ENCODE results near the gene IL23R.

Gene IL23R

DNA sequence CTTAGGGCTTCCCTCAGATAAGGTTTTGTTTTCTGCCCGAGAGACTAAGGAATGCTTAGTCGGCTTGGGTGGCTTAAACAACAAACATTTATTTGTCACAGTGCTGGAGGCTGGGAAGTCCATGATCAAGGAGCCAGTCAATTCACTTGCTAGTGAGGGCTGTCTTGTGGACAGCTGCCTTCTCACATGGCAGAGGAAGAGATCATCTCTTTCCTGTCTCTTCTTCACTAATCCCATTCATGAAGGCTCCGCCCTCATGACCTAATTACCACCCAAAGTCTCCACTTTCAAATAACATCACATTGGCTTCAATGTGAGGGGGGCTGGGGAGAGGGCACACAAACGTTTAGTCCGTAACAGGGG is 90.9 kb downstream of the IL23R start:
- Histone ChIP-seq H3K36me3 (ENCODE audit: control insufficient read depth, insufficient read depth, low read length) (no peaks in the 10 kb centered on the region), H3K9me3 (ENCODE audit: control insufficient read depth, low read length) (no peaks in the 10 kb centered on the region), H3K27me3 (replicated peaks; ENCODE audit: control insufficient read depth, insufficient read depth, low read length, poor library complexity, severe bottlenecking) (no peaks in the 10 kb centered on the region), H3K4me1 (ENCODE audit: control insufficient read depth, insufficient read depth, low read length, poor library complexity, severe bottlenecking) (peaks cover 4% of the 10 kb centered on the region), H3K27ac (ENCODE audit: insufficient read depth, low read length, poor library complexity, severe bottlenecking) (no peak overlapping the region), H3K4me3 (ENCODE audit: insufficient read depth, low read depth, low read length, poor library complexity, severe bottlenecking) (no peak overlapping the region)
- no peak for DNase-seq

DNA sequence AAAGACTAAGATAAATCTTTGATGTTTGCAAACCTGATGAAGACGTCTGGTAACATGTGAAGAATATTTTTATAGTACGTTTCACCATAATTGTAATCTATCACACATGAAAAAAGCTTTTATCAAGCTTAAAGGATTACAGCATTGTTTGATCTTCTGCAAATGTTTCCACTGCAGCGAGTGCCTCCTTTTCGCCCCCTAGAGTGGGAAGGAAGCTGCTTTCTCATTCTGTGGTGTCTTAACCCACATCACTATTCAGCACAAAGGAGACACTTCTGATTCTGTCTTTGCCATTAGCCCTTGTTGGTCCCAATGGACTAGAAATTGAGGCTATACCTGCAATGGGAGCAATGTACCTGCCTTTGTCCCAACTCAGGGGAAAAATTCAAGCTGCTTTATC is 95.4 kb downstream of the IL23R start:
- no peaks in the 10 kb centered on the region for H3K27me3 ChIP-seq (replicated peaks; ENCODE audit: control insufficient read depth, insufficient read depth, low read length, poor library complexity, severe bottlenecking)
- peaks cover 4% of the 10 kb centered on the region for H3K4me1 ChIP-seq (ENCODE audit: control insufficient read depth, insufficient read depth, low read length, poor library complexity, severe bottlenecking)
- no peaks in the 10 kb centered on the region for H3K36me3 ChIP-seq (ENCODE audit: control insufficient read depth, insufficient read depth, low read length)
- DNase-seq, result peak in 1 of 3 donors; percentile 0
- no peaks in the 10 kb centered on the region for H3K9me3 ChIP-seq (ENCODE audit: control insufficient read depth, low read length)
- H3K4me3 ChIP-seq (ENCODE audit: insufficient read depth, low read depth, low read length, poor library complexity, severe bottlenecking), result no peak overlapping the region
- H3K27ac ChIP-seq (ENCODE audit: insufficient read depth, low read length, poor library complexity, severe bottlenecking), result no peak overlapping the region

DNA sequence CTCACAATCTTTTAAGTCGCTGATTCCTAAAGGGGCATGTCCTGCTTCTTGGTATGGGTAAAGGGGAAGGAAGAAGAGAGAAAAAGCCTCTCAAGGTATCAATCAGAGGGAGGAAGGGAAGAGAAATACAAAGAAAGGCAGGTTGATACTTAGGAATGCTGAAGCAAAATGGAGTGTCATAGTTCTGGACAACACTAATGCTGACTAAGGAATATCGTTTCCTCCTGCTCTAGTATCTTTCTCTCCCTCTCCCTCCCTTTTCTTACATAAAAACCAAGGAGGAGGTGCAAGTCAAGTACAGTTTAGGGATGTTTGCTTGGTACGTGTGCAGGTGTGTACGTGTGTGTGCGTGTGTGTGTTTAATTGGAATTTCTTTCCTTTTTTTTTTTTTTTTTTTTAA is 96.5 kb downstream of the IL23R start:
- Histone ChIP-seq H3K9me3 (ENCODE audit: control insufficient read depth, low read length) (no peaks in the 10 kb centered on the region), H3K36me3 (ENCODE audit: control insufficient read depth, insufficient read depth, low read length) (no peaks in the 10 kb centered on the region), H3K4me1 (ENCODE audit: control insufficient read depth, insufficient read depth, low read length, poor library complexity, severe bottlenecking) (peaks cover 4% of the 10 kb centered on the region), H3K4me3 (ENCODE audit: insufficient read depth, low read depth, low read length, poor library complexity, severe bottlenecking) (no peak overlapping the region), H3K27me3 (replicated peaks; ENCODE audit: control insufficient read depth, insufficient read depth, low read length, poor library complexity, severe bottlenecking) (no peaks in the 10 kb centered on the region), H3K27ac (ENCODE audit: insufficient read depth, low read length, poor library complexity, severe bottlenecking) (no peak overlapping the region)
- DNase-seq, result no peak

DNA sequence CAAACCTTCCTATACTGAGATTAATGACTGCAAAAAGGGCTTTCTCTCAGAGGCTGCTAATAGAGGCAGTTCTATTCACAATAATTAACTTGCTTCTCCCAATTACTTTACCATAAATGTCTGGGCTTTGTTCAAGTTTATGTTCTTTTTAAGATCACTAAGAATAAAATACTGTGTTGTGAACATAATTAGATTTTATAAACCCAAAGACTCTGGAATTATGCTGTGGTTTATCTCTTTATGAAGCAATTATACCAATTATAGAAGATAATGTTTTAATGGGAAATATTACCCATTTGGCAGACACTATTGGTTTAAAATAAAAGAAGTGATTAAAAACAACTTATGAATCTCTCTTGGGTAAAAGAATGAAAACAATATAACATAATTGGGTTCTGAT is 97.9 kb downstream of the IL23R start:
- Histone ChIP-seq H3K4me1 (ENCODE audit: control insufficient read depth, insufficient read depth, low read length, poor library complexity, severe bottlenecking) (peaks cover 4% of the 10 kb centered on the region), H3K36me3 (ENCODE audit: control insufficient read depth, insufficient read depth, low read length) (no peaks in the 10 kb centered on the region), H3K9me3 (ENCODE audit: control insufficient read depth, low read length) (no peaks in the 10 kb centered on the region), H3K27ac (ENCODE audit: insufficient read depth, low read length, poor library complexity, severe bottlenecking) (no peak overlapping the region), H3K4me3 (ENCODE audit: insufficient read depth, low read depth, low read length, poor library complexity, severe bottlenecking) (no peak overlapping the region), H3K27me3 (replicated peaks; ENCODE audit: control insufficient read depth, insufficient read depth, low read length, poor library complexity, severe bottlenecking) (no peaks in the 10 kb centered on the region)
- no peak for DNase-seq

DNA sequence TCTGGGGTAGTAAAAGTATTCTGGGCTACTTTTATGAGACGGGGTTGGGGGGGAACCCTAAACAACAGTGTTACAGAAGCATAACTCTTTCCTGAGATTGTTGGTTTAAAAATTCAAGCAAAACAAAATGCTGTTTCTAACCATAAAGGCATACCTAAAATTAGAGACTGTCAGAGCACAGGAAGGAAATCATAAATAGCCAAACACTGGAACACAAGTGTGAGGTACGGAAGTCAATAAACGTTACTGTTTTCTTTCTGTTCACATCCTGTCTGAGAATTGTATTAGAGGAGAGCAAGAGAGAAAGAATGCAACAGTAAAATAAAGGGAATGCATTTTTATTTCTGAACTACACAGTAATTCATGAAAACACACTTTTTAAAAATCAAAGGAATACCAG is 98.6 kb downstream of the IL23R start:
- Histone ChIP-seq H3K36me3 (ENCODE audit: control insufficient read depth, insufficient read depth, low read length) (no peaks in the 10 kb centered on the region), H3K9me3 (ENCODE audit: control insufficient read depth, low read length) (no peaks in the 10 kb centered on the region), H3K4me3 (ENCODE audit: insufficient read depth, low read depth, low read length, poor library complexity, severe bottlenecking) (peak overlapping the region; percentile 6), H3K4me1 (ENCODE audit: control insufficient read depth, insufficient read depth, low read length, poor library complexity, severe bottlenecking) (peaks cover 4% of the 10 kb centered on the region), H3K27me3 (replicated peaks; ENCODE audit: control insufficient read depth, insufficient read depth, low read length, poor library complexity, severe bottlenecking) (no peaks in the 10 kb centered on the region), H3K27ac (ENCODE audit: insufficient read depth, low read length, poor library complexity, severe bottlenecking) (no peak overlapping the region)
- no peak for DNase-seq

DNA sequence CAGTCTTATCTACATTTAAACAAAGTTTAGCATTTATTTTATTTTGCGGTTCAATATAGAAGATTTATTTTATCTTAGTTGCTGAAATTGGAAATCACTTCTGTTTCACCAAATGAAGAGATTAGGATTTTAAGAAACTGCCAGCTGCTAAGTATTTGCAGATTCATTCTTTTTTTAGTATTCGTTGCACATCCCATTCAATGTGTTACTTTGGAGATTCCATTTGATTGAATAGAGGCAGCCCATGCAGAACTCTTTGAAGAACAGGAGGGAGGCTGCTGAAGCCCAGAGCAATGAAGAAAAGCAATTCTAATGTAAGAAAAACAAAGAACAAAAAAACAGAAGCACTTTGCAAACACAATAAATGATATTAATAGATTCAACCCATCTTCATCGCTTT is 102.8 kb downstream of the IL23R start:
- DNase-seq, result no peak
- Histone ChIP-seq H3K27me3 (replicated peaks; ENCODE audit: control insufficient read depth, insufficient read depth, low read length, poor library complexity, severe bottlenecking) (no peaks in the 10 kb centered on the region), H3K36me3 (ENCODE audit: control insufficient read depth, insufficient read depth, low read length) (no peaks in the 10 kb centered on the region), H3K9me3 (ENCODE audit: control insufficient read depth, low read length) (no peaks in the 10 kb centered on the region), H3K4me3 (ENCODE audit: insufficient read depth, low read depth, low read length, poor library complexity, severe bottlenecking) (no peak overlapping the region), H3K27ac (ENCODE audit: insufficient read depth, low read length, poor library complexity, severe bottlenecking) (no peak overlapping the region), H3K4me1 (ENCODE audit: control insufficient read depth, insufficient read depth, low read length, poor library complexity, severe bottlenecking) (no peaks in the 10 kb centered on the region)

DNA sequence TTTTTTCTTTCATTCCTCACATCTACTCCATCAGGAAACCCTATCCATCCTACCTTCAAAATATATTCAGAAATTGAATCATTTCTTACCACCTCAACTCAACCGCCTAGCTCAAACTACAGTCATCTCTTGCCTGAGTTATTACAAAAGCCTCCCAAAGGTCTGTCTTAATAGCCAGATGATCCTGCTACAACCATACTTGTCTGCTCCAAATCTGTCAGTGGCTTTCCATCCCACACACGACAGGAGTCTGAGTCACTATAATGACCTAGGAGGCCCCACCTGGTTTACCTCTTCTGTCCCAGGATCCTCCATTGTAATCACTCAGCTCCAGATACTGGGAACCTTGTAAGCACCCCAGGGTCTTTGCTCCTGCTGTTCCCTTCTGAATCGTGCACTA is 104.3 kb downstream of the IL23R start:
- no peak for DNase-seq
- Histone ChIP-seq H3K9me3 (ENCODE audit: control insufficient read depth, low read length) (no peaks in the 10 kb centered on the region), H3K27ac (ENCODE audit: insufficient read depth, low read length, poor library complexity, severe bottlenecking) (no peak overlapping the region), H3K4me1 (ENCODE audit: control insufficient read depth, insufficient read depth, low read length, poor library complexity, severe bottlenecking) (no peaks in the 10 kb centered on the region), H3K36me3 (ENCODE audit: control insufficient read depth, insufficient read depth, low read length) (no peaks in the 10 kb centered on the region), H3K4me3 (ENCODE audit: insufficient read depth, low read depth, low read length, poor library complexity, severe bottlenecking) (no peak overlapping the region), H3K27me3 (replicated peaks; ENCODE audit: control insufficient read depth, insufficient read depth, low read length, poor library complexity, severe bottlenecking) (no peaks in the 10 kb centered on the region)

DNA sequence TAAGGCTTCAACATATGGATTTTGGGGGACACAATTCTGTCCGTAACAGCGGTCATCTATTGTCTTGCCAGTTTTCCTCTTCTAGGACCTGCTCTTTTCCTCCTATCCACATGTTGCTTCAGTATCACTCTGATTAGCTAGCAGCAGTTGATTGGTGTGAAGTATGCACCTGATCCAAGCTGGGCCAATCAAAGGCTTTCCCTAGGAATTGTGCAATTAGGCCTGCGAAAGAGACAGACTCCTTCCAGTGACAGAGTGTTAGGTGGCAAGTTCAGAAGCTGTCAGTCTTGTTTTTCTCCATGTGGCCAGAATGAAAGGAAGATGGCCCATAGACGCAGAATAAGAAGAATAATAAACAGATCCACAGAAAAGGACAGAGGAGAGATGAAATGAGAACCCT is 107.3 kb downstream of the IL23R start:
- H3K27ac ChIP-seq (ENCODE audit: insufficient read depth, low read length, poor library complexity, severe bottlenecking), result no peak overlapping the region
- DNase-seq, result no peak
- H3K4me3 ChIP-seq (ENCODE audit: insufficient read depth, low read depth, low read length, poor library complexity, severe bottlenecking), result no peak overlapping the region
- no peaks in the 10 kb centered on the region for H3K4me1 ChIP-seq (ENCODE audit: control insufficient read depth, insufficient read depth, low read length, poor library complexity, severe bottlenecking)
- no peaks in the 10 kb centered on the region for H3K27me3 ChIP-seq (replicated peaks; ENCODE audit: control insufficient read depth, insufficient read depth, low read length, poor library complexity, severe bottlenecking)
- H3K36me3 ChIP-seq (ENCODE audit: control insufficient read depth, insufficient read depth, low read length), result no peaks in the 10 kb centered on the region
- H3K9me3 ChIP-seq (ENCODE audit: control insufficient read depth, low read length), result no peaks in the 10 kb centered on the region

DNA sequence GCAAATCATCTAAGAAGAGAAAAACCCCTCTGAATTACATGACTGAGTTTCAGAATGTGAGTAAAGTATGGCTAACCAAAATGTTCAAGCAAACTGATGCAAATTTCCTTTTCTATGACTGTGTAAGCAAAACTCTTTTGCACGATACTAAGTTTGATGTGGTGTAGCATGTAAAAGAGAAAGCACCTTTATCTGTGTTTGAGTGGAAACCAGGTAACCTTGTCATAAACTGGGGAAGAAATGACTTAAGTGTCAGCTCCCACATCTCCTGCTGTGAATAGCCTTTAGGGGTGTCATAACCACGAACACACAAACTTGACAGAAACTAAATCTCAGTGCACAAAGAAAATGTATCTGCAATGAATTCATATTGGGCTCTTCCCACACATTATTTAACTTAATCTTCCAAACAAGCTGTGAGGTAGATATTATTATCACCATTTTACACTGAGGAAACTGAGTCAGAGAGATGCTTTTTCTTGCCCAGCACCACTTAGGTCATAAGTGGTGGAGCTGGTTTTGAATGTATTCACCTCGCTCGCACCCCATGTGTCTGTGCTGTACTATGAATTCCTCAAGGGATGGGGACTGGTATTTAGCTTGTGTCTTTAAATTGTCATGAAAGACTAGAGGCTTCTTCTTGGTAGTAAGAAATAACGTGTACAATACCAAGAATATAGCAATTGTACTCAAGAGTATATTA is 108.5 kb downstream of the IL23R start:
- Histone ChIP-seq H3K27ac (ENCODE audit: insufficient read depth, low read length, poor library complexity, severe bottlenecking) (no peak overlapping the region), H3K9me3 (ENCODE audit: control insufficient read depth, low read length) (no peaks in the 10 kb centered on the region), H3K4me3 (ENCODE audit: insufficient read depth, low read depth, low read length, poor library complexity, severe bottlenecking) (no peak overlapping the region), H3K36me3 (ENCODE audit: control insufficient read depth, insufficient read depth, low read length) (no peaks in the 10 kb centered on the region), H3K27me3 (replicated peaks; ENCODE audit: control insufficient read depth, insufficient read depth, low read length, poor library complexity, severe bottlenecking) (no peaks in the 10 kb centered on the region), H3K4me1 (ENCODE audit: control insufficient read depth, insufficient read depth, low read length, poor library complexity, severe bottlenecking) (no peaks in the 10 kb centered on the region)
- DNase-seq, result no peak

DNA sequence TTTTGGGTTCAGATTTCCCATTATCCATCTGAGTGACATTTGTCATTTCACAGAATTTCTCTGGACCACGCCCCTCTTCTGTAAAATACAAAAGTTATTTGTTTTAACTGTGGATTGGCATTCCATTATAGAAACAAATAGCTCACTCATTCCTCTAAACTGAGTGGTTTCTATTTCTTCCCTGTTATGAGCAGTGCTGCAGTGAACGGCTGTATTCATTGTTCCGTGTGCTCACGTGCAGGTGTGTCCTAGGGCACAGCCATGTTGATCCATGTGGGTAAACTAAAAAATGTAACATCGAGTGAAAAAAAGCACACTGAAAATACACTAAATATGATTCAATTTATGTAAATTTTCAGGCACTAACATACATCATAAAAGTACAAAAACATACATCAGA is 114.4 kb downstream of the IL23R start:
- no peaks in the 10 kb centered on the region for H3K4me1 ChIP-seq (ENCODE audit: control insufficient read depth, insufficient read depth, low read length, poor library complexity, severe bottlenecking)

More for the DNA sequence above, 114.4 kb downstream of the IL23R start:
- Histone ChIP-seq H3K9me3 (ENCODE audit: control insufficient read depth, low read length) (no peaks in the 10 kb centered on the region), H3K27ac (ENCODE audit: insufficient read depth, low read length, poor library complexity, severe bottlenecking) (no peak overlapping the region), H3K27me3 (replicated peaks; ENCODE audit: control insufficient read depth, insufficient read depth, low read length, poor library complexity, severe bottlenecking) (no peaks in the 10 kb centered on the region), H3K4me3 (ENCODE audit: insufficient read depth, low read depth, low read length, poor library complexity, severe bottlenecking) (no peak overlapping the region), H3K36me3 (ENCODE audit: control insufficient read depth, insufficient read depth, low read length) (no peaks in the 10 kb centered on the region)
- no peak for DNase-seq

Measured in effector memory CD4-positive, alpha-beta T cell (primary cell).